GM21528 (cell line): ENCODE measurements around the gene HRG.
"Not testable (repeated sequence)": the region's sequence is repeated elsewhere in the genome, so short reads cannot be mapped to it uniquely, and the experiment has no call there.

Source experiments
- ATAC-seq: cut with Tn5 transposase; IDR thresholded peaks from one replicate; pipeline ENCODE4 v1.9.1; 2021; ENCODE audit warnings: mild to moderate bottlenecking, moderate library complexity; ENCODE audit not compliant: unreplicated experiment, low FRiP score

The HRG gene

GRCh38 chr3:186665625-186666188 lies at the start of gene HRG:
Gene HRG, plus strand, starts transcription at chr3:186666014. Its CDS starts 18 bp downstream, at chr3:186666032.
- no peak for ATAC-seq

GRCh38 chr3:186616299-186616617 lies 49.6 kb upstream of the HRG start:
- ATAC-seq: no peak

GRCh38 chr3:186617036-186617946 lies 48.5 kb upstream of the HRG start:
- ATAC-seq: peak; percentile 86

GRCh38 chr3:186618318-186618938 lies 47.4 kb upstream of the HRG start:
- no peak for ATAC-seq

- ATAC-seq: no peak
Measured at GRCh38 chr3:186619787-186620212, 46.0 kb upstream of the HRG start.

- no peak for ATAC-seq
Measured at GRCh38 chr3:186620213-186621092, 45.4 kb upstream of the HRG start.

GRCh38 chr3:186621894-186622650 lies 43.7 kb upstream of the HRG start:
- ATAC-seq: no peak

- no peak for ATAC-seq
Measured at GRCh38 chr3:186622651-186623310, 43.0 kb upstream of the HRG start.

GRCh38 chr3:186624598-186624997 lies 41.2 kb upstream of the HRG start:
- no peak for ATAC-seq

GRCh38 chr3:186625600-186626042 lies 40.2 kb upstream of the HRG start:
- no peak for ATAC-seq

GRCh38 chr3:186626254-186626847 lies 39.5 kb upstream of the HRG start:
- no peak for ATAC-seq

GRCh38 chr3:186627852-186628414 lies 37.9 kb upstream of the HRG start:
- ATAC-seq: no peak

- no peak for ATAC-seq
Measured at GRCh38 chr3:186628756-186629155, 37.1 kb upstream of the HRG start.

- no peak for ATAC-seq
Measured at GRCh38 chr3:186630950-186631641, 34.7 kb upstream of the HRG start.

GRCh38 chr3:186633481-186633880 lies 32.3 kb upstream of the HRG start:
- no peak for ATAC-seq

GRCh38 chr3:186634207-186634606 lies 31.6 kb upstream of the HRG start:
- ATAC-seq: not testable (repeated sequence)

GRCh38 chr3:186635532-186635931 lies 30.3 kb upstream of the HRG start:
- no peak for ATAC-seq

GRCh38 chr3:186636536-186636935 lies 29.3 kb upstream of the HRG start:
- no peak for ATAC-seq
